PC-9 (cell line): ENCODE data around the gene EBPL. TPM values are rescaled to one million over a fixed set of nuclear protein-coding genes. Genes with fewer than 3 reads are reported as not detected.

Experiments used
- BruUV-seq: library from RNA; stranded (reverse); fragments of 400-500 nt; replicated peaks from 2 replicates; lab custom pipeline; 2021; lab: Mats Ljungman, UMichigan
- CTCF ChIA-PET: fragments of 300-600 bp; sonication (Branson Sonifier 250); formaldehyde crosslinking; loops from one replicate; lab custom pipeline; 2022; ENCODE audit warnings: antibody characterized with exemption; lab: Charles Lee
- POLR2A ChIA-PET: fragments of 300-600 bp; sonication (Branson Sonifier 250); formaldehyde crosslinking; loops from one replicate; lab custom pipeline; 2022; ENCODE audit warnings: antibody characterized with exemption; ENCODE audit not compliant: unreplicated experiment; lab: Charles Lee
- DNase-seq, 2 experiments: peaks; one replicate each; pipeline versions ENCODE4 v3.0.0 to v3.0.0-alpha.2; 2015 to 2022; ENCODE audit warnings: mixed read lengths in 1 of 2
- H2AFZ ChIP-seq: fragments of 200-600 bp; sonication (generic); 2 replicates; pipeline ENCODE4 v1.8.1; 2017; ENCODE audit warnings: antibody characterized with exemption
- H3F3A ChIP-seq: fragments of 200-600 bp; sonication (generic); 2 replicates; pipeline ENCODE4 v1.8.1; 2017; ENCODE audit warnings: antibody characterized with exemption, mild to moderate bottlenecking, low read depth; ENCODE audit not compliant: insufficient read depth
- H3K27ac ChIP-seq: fragments of 200-600 bp; sonication (generic); 2 replicates; pipeline ENCODE4 v1.6.1; 2016; ENCODE audit warnings: mixed run types
- H3K27me3 ChIP-seq: fragments of 200-600 bp; sonication (generic); 2 replicates; pipeline ENCODE4 v1.6.1; 2016; ENCODE audit warnings: low read depth, mixed run types; ENCODE audit not compliant: insufficient read depth
- H3K36me3 ChIP-seq: fragments of 200-600 bp; sonication (generic); 2 replicates; pipeline ENCODE4 v1.6.1; 2016; ENCODE audit warnings: low read depth, mixed run types
- H3K4me1 ChIP-seq: fragments of 200-600 bp; sonication (generic); replicated peaks from 2 replicates; pipeline ENCODE4 v1.6.1; 2016; ENCODE audit warnings: mixed run types; ENCODE audit not compliant: insufficient read depth
- H3K4me2 ChIP-seq: fragments of 200-600 bp; sonication (generic); 2 replicates; pipeline ENCODE4 v1.6.1; 2017; ENCODE audit warnings: mixed run types
- H3K4me3 ChIP-seq: fragments of 200-600 bp; sonication (generic); 2 replicates; pipeline ENCODE4 v1.6.1; 2016; ENCODE audit warnings: mixed run types
- H3K79me2 ChIP-seq: fragments of 200-600 bp; sonication (generic); 2 replicates; pipeline ENCODE4 v1.6.1; 2017; ENCODE audit warnings: low read depth, mixed run types
- H3K9me2 ChIP-seq: fragments of 200-600 bp; sonication (generic); 2 replicates; pipeline ENCODE4 v1.8.1; 2017; ENCODE audit warnings: mild to moderate bottlenecking; ENCODE audit not compliant: insufficient read depth
- H3K9me3 ChIP-seq: fragments of 200-600 bp; sonication (generic); 2 replicates; pipeline ENCODE4 v1.8.1; 2016; ENCODE audit warnings: low read depth; ENCODE audit not compliant: insufficient read depth
- H4K20me1 ChIP-seq: fragments of 200-600 bp; sonication (generic); 2 replicates; pipeline ENCODE4 v1.8.1; 2017; ENCODE audit not compliant: insufficient read depth
- CTCF ChIP-seq: fragments of 200-600 bp; sonication (generic); conservative IDR thresholded peaks from 2 replicates; pipeline ENCODE4 v1.6.1; 2017; ENCODE audit warnings: mixed run types, antibody characterized with exemption, mild to moderate bottlenecking, moderate library complexity
- EZH2 ChIP-seq: fragments of 200-600 bp; sonication (generic); IDR thresholded peaks from 2 replicates; pipeline ENCODE4 v1.8.0; 2017; ENCODE audit warnings: antibody characterized with exemption, low read depth
- intact Hi-C: fragments of 100-400 bp; cut with micrococcal nuclease; formaldehyde crosslinking; loops from one replicate; pipeline ENCODE4 v1.10.0; 2022; ENCODE audit not compliant: unreplicated experiment
- total RNA-seq: library from RNA; stranded (reverse); gene quantifications from 2 replicates; pipeline ENCODE4 v1.2.3, GENCODE V29; 2021

The EBPL gene
- total RNA-seq, 1 experiment from 2014 or later = 77.0 TPM

DNA sequence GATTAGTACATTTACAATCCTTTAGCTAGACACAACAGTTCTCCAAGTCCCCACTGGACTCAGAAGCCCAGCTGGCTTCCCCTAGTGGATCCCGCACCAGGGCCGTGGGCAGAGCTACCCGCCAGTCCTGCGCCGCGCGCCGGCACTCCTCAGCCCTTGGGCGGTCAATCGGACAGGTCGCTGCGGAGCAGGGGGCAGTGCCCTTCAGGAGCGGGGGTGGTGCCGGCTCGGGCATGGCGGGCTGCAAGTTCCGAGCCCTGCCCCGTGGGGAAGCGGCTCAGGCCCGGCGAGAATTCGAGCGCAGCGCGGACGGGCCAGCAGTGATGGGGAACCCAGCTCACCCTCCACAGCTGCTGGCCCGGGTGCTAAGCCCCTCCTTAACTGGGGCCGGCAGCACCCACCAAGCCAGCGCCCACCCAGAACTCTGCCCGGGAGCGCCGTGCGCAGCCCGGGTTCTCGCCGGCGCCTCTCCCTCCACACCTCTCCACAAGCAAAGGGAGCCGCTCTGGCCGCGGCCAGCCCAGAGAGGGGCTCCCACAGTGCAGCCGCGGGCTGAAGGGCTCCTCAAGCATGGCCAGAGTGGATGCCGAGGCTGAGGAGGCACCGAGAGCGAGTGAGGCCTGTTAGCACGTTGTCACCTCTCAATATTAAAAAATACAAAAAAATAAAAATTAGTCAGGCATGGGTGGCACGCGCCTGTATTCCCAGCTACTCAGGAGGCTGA is 12.9 kb downstream of the EBPL start:
- Histone ChIP-seq H3K4me1 (no peaks in the 10 kb centered on the region), H3K9me3 (no peaks in the 10 kb centered on the region), H3F3A (no peaks in the 10 kb centered on the region), H2AFZ (no peak overlapping the region), H3K36me3 (peaks cover 15% of the 10 kb centered on the region; the same call in 1 of the 2 replicates), H3K27me3 (no peaks in the 10 kb centered on the region), H3K9me2 (no peaks in the 10 kb centered on the region), H3K79me2 (peaks cover 75% of the 10 kb centered on the region), H3K4me3 (no peak overlapping the region), H3K27ac (no peak overlapping the region), H3K4me2 (no peak overlapping the region), H4K20me1 (peaks cover 20% of the 10 kb centered on the region)
- BruUV-seq = no TSS peak
- ChIA-PET POLR2A (interaction anchor here (0.6 kb wide), 1 partner anchor 36 kb away, joined by 4 read pairs; no protein-coding TSS in a partner anchor), CTCF (no interaction called here)
- TF ChIP-seq EZH2 (no peak), CTCF (no peak)
- DNase-seq = no peak
- intact Hi-C loops = no loop called here

GRCh38 chr13:49676581-49677298 is 14.5 kb downstream of the EBPL start:
- peaks cover 66% of the 10 kb centered on the region for H3K79me2 ChIP-seq
- CTCF ChIA-PET = no interaction called here
- no peak for DNase-seq

More at GRCh38 chr13:49676581-49677298, 14.5 kb downstream of the EBPL start:
- Histone ChIP-seq H2AFZ (no peak overlapping the region), H3K4me3 (no peak overlapping the region), H3F3A (no peaks in the 10 kb centered on the region), H3K27me3 (no peaks in the 10 kb centered on the region), H3K9me2 (no peaks in the 10 kb centered on the region), H3K4me1 (no peaks in the 10 kb centered on the region), H3K4me2 (no peak overlapping the region), H3K9me3 (no peaks in the 10 kb centered on the region), H3K27ac (no peak overlapping the region), H4K20me1 (peaks cover 24% of the 10 kb centered on the region), H3K36me3 (peaks cover 15% of the 10 kb centered on the region; the same call in 1 of the 2 replicates)
- intact Hi-C loops = no loop called here
- BruUV-seq = no TSS peak
- TF ChIP-seq EZH2 (no peak), CTCF (no peak)
- POLR2A ChIA-PET = no interaction called here
